Posterior cingulate gyrus (tissue), 11 donors: ENCODE data around the gene POLR2F.

ENCODE experiments used
- DNase-seq, 10 donors: peaks; one replicate each; pipeline versions ENCODE4 v3.0.0 to v3.0.0-alpha.2; 2020 to 2021; ENCODE audit warnings: mixed read lengths in 3 of 10
- intact Hi-C: fragments of 100-400 bp; cut with DNase I; formaldehyde crosslinking; loops from one replicate; pipeline ENCODE4 v1.15.1; 2023

The POLR2F gene

DNA sequence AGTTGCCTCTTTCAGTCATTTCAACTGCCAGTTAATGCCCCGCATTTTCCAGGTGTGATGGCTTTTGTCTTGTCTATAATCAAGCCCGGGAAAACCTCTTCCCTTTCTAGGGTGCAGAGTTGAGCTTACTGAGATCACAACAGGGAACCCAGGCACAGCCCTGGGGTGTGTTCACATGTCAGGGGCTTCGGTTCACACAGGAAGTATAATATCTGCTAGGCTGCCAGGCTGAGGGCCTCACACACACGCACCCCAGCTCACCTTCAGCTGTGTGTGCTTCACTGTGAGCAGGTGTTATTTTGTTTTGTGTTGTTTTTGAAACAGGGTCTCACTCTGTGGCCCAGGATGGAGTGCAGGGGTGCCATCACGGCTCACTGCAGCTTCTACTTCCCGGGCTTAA is 40.5 kb downstream of the POLR2F start:
- intact Hi-C loops: no loop called here
- peak in 1 of 10 donors; percentile 10 for DNase-seq

DNA sequence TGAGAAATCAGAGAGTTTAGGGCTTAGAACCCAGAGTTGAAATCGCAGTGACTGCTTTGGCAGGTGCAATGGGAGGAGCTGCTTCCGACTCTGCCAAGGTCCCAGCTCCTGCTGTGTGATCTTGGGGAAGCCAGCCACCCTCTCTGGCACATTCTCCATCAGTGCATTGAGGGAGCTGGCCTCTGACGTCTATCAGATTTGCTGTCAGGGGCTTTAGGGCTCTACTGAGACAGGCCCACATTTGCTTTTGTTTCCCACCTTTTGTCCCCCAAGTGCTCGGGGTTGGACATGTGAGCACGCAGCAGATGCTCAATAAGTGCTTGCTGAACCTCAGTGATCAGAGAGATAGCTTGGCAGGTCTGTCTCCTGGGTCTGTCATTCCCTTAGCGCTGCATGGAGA is 41.5 kb downstream of the POLR2F start:
- intact Hi-C loops: no loop called here

DNA sequence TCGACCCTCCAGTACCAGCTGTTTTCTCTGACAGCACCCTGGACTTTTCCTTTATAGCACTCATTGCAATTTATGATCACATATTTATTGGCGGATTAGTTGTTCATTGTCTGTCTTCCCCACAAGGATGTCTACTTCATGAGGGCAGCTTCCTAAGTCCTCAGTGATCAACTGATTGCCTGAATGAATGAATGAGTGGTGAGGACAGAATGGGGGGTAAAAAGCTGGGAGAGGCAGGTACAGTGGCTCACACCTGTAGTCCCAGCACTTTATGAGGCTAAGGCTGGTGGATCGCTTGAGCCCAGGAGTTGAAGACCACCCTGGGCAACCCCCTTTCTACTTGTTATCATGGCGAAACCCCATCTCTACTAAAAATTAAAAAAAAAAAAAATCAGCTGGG is 42.0 kb downstream of the POLR2F start:
- intact Hi-C loops: no loop called here

More for the DNA sequence above, 41.5 kb downstream of the POLR2F start:
- peak in 1 of 10 donors; percentile 21 for DNase-seq

GRCh38 chr22:37996079-37996478 is 42.6 kb downstream of the POLR2F start:
- intact Hi-C loops: no loop called here
- DNase-seq: no peak

More for the DNA sequence above, 42.0 kb downstream of the POLR2F start:
- DNase-seq: no peak

DNA sequence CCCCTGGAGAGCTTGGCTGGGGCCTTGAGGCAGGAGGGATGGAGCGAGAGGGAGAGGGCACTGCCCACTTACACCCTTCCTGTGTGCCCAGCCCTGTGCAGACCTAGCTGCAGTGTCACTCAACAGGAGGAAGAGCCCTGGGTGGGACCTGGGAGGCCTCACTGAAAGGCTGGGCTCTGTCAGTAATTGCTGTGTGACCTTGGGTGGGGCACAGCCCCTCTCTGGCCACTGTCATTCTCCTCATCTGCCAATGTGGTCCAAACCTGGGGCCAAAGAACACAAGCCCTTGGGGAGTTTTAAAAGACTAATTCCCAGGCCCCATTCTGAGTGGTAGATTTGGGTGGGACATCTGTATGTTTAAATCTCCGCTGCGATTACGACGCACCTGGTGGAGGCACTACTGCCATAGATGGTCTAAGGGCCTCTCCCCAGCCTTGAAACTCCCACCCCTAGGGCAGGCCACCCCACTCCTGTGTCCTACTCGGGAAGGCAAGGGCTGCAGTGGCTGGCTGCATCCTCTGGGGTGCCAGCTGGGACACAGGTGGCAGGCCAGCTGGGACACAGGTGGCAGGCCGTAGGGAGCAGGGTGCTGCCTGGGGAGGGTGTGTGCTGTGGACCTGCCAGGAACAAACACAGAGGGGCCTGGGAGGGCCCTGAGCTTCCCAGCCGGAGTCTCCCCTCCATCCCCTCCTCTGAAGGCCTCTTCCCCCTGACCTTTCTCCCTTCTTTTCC is 43.2 kb downstream of the POLR2F start:
- DNase-seq: peak in 1 of 10 donors; percentile 89
- intact Hi-C loops: no loop called here

GRCh38 chr22:37998543-37998942 is 45.0 kb downstream of the POLR2F start:
- intact Hi-C loops: no loop called here
- DNase-seq: peak in 2 of 10 donors; percentile 64 to 91

- peak in 1 of 10 donors; percentile 86 for DNase-seq
- intact Hi-C loops: no loop called here
These were observed 45.7 kb downstream of the POLR2F start for GRCh38 chr22:37999236-37999635.

- intact Hi-C loops: no loop called here
- DNase-seq: peak in 6 of 10 donors; percentile 60 to 94 (median 78)
These were observed 46.3 kb downstream of the POLR2F start for GRCh38 chr22:37999640-38000272.

DNA sequence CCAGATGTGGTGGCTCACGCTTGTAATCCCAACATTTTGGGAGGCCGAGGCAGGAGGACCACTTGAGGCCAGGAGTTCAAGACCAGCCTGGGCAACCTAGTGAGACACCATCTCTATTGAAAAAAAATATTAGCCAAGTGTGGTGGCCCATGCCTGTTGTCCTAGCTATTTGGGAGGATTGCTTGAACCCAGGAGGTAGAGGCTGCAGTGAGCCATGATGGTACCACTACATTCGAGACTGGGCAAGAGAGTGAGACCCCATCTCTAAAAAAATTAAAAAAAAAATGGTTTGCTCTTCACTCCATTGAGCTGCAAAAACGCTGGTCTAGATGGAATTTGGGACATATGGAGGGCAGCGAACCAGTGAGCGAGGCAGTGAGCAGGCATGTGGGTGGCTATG is 52.4 kb downstream of the POLR2F start:
- DNase-seq: peak in 1 of 10 donors; percentile 20
- intact Hi-C loops: no loop called here

- intact Hi-C loops: no loop called here
- DNase-seq: peak in 2 of 10 donors; percentile 21 to 41
These were observed 53.4 kb downstream of the POLR2F start for GRCh38 chr22:38006906-38007305.

DNA sequence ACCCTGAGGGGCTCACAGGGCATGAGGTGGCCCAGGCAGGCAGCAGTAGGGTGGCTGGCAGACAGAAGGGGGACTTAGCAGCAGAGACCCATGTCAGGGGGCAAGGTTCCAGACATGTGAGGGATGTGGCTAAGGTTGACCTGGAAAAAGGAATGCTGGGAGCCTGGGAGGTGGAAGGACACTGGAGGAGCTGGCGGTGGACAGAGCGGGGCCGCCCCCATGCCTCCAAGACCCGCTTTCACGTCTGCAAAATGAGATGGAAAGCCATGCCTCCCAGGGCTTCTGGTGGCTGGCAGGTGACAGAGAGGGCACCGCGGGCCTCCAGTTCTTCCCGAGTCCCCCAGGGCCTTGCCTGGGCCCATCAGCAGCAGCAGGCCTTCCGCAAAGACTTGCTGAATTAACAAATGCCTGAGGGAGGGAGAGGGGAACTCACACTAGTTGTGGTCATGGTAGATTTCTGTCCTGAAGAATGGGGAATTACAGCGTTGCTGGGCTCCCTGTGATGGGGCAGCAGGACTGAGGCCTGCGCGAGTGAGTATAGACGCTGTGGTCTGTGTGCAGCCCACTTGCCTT is 53.9 kb downstream of the POLR2F start:
- intact Hi-C loops: no loop called here

DNA sequence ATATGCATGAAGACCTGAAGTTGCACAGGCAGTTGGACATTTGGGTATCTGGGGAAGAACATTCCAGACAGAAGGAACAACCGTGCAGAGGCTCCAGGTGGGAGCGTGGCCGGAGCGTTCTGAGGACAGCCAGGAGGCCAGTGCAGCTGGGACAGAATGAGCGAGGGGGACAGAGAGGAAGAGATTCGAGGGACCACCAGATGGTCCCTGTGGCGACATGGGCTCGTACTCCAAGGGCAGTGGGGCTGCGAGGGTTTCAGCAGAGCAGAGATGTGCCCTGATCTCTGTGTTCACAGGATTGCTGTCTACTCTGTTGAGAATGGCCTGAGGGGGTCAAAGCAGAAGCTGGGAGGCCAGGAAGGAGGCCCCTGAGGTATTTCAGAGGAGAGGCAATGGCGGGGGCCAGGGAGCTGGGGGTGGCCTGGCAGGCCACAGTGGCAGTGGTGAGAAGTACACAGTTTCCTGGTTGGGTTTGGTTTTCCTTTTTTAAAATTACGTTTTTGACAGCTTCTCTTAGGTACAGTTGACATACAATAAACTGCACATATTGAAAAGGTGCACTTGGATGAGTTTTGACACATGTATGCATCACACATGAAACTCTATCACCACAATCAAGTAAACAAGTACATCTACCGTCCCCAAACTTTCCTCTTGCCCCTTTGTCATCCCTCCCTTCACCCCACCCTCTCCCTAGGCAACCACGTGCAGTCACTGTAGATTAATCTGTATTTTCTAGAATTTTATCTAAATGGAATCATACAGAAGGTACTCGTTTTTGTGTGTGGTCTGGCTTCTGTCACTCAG is 55.7 kb downstream of the POLR2F start:
- DNase-seq: peak in 2 of 10 donors; percentile 37 to 52
- intact Hi-C loops: no loop called here

More for the DNA sequence above, 53.9 kb downstream of the POLR2F start:
- peak in 2 of 10 donors; percentile 41 to 55 for DNase-seq

DNA sequence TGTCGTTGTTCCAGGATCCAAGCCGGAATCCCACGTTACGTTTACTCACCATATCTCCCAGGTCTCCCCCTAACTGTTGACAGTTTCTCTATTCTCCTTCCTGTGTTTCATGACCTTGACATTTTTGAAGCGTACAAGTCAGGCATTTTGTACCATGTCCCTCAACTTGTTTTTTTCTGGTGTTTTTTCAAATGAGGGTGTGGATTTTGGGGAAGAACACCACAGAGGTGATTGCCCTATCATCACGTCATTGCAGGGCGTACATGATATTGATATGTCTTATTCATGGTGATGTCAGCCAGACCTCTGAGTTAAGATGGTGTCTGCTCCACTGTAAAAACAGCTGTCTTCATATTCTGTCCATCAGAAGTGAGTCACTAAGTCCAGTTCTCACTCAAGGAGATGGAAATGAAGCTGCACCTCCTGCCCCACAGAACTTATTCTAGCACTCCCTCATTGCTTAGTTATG is 59.1 kb downstream of the POLR2F start:
- intact Hi-C loops: no loop called here
- no peak for DNase-seq

DNA sequence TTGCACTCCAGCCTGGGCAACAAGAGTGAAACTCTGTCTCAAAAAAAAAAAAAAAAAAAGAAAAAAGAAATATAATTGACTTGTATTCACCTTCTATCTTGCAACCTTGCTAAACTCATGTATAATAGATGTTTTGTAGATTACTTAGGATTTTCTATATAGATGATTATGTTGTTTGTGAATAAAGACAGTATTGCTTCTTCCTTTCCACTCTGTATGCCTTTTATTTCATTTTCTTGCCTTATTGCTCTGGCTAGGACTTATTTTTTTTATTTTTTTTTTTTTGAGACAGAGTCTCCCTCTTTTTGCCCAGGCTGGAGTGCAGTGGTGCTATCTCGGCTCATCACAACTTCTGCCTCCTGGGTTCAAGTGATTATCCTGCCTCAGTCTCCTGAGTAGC is 60.6 kb downstream of the POLR2F start:
- no peak for DNase-seq
- intact Hi-C loops: no loop called here

DNA sequence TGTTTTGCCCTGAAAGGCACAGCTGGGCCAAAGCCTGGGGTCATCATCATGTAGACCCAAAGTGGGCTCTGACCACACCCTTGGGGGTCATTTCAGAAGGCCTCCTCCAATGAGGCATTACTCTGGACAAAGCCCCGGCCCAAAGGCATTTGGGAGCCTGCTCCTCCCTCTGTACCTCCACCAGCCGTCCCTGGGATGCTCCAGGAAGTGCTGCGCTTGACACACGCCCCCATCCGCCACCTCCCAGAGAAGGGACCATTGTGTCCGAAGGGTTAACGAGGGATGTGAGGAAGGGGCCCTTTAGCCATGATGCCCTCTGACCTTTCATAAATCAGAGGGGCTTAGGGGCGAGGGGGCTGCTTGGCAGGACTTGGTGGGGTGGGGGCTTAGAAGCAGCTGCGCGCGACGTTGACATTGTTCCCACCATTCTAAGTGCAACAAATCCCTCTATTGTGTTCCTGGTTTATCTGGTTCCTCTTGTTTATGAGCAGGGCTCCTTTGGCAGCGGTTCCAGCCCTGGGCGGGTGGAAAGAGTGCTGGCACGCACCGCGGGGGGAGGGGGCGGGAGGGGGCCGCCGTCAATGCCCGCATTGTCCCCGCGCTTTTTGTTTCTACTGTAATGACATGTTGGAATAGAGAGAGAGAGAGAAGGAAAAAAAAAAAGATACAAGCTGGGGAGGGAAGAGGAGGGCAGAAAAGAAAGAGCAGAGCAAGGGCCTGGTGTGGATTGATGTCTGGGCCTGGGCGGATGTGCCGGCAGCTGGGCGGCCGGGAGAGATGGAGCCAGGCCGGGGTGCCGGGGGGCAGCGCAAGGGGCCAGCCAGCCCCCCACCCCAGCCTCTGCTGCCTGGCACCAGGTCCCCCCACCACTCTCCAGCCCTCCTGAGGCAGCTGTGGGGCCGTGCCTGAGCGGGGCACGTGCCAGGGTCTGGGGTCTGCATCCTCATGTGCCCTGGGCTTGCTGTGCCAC is 63.0 kb downstream of the POLR2F start:
- intact Hi-C loops: no loop called here
- peak; percentile 78 to 98 (median 90) for DNase-seq

- DNase-seq: peak; percentile 70 to 97 (median 81)
- intact Hi-C loops: no loop called here
These were observed 63.9 kb downstream of the POLR2F start for GRCh38 chr22:38017272-38017920.

DNA sequence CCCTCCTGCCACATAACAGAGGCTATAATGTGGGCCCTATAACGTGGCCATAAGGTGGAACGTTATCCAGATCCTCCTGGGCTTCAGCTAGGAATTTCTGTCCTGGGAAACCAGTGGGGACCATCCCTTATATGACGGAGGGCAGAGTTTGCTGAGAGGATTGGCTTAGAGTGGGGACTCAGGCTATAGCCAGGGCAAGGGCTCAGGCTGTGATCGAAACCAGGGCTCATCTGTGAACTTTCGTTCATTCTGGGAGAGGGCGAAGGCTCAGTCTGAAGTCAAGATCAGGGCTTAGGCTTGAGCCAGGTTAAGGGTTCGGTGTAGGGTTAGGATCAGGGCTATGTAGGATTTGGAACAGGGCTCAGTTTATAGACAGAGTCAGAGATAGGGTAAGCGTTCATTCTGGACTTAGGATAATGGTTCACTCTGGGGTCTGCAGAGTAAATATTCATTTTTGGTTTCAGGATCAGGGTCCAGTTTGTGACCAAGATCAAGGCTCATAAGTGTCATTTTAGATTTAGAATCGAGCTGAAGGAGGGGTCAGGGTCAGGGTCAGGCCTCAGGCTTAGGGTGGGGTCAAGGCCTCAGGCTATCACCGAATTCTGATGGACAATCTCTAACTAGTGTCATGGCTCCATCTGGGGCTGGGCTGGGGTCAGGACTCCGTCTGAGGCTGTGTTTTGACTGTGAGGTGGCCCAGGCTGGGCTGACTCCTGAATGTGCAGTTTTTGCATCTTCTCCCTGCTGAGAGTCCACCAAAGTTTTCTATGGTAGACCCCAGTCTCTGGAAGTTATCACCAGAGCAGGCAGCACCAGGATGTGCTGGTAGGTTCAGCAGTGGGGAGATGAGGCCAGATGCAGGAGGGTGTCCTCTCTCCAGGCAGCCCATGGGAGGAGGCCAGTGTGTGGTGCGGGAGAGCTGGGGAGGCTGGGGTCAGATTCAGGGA is 64.7 kb downstream of the POLR2F start:
- DNase-seq: peak in 2 of 10 donors; percentile 74 to 80
- intact Hi-C loops: no loop called here
